GM12801 (cell line): ENCODE data around the gene DENND10.

ENCODE experiments used
- CTCF ChIP-seq: IDR thresholded peaks from one replicate; pipeline ENCODE4 v1.5.1; 2011; ENCODE audit warnings: control low read depth; ENCODE audit not compliant: insufficient read length; ENCODE audit errors: extremely low read depth

DENND10 gene, protein sequence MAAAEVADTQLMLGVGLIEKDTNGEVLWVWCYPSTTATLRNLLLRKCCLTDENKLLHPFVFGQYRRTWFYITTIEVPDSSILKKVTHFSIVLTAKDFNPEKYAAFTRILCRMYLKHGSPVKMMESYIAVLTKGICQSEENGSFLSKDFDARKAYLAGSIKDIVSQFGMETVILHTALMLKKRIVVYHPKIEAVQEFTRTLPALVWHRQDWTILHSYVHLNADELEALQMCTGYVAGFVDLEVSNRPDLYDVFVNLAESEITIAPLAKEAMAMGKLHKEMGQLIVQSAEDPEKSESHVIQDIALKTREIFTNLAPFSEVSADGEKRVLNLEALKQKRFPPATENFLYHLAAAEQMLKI

GRCh38 chr10:119103903-119104653, at the start of gene DENND10:
TSS of gene DENND10 (plus strand) at chr10:119104113. CDS start at chr10:119104143, 30 bp downstream.
- no peak for TF ChIP-seq CTCF

DNA sequence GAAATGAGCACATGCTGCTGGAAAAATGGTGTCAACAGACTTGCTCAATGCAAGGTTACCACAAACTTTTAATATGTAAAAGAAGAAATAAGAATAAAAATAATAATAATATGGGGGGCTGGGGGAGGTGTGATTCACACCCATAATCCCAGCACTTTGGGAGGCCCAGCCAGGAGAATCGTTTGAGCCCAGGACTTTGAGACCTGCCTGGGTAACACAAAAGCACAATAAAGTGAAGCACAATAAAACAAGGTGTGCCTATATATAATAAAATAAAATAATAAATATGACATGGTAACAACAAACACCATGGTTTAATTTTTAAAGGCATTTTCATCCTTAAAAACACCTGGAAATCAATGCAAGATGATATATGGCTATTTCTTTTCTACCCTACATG, 48.4 kb upstream of the DENND10 start:
- TF ChIP-seq CTCF = no peak

DNA sequence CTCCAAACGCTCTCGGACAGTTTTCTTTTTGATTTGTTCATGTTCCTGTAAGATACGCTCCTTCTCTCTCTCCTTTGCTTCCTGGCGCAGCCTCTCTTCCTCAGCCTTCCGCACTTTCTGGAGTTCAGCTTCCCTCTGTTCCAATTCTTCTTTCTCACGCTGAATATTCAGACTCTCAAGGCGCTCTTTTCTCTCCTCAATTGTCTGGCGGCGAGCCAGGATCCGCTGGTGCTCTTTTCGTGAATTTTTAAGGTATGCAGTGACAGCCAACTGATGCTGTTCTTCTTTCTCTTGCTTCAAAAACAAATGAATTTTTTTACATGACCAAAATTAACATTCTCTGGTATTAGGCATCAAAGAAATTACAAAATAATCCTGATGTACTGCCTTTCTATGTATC, 45.9 kb upstream of the DENND10 start:
- TF ChIP-seq CTCF = no peak

DNA sequence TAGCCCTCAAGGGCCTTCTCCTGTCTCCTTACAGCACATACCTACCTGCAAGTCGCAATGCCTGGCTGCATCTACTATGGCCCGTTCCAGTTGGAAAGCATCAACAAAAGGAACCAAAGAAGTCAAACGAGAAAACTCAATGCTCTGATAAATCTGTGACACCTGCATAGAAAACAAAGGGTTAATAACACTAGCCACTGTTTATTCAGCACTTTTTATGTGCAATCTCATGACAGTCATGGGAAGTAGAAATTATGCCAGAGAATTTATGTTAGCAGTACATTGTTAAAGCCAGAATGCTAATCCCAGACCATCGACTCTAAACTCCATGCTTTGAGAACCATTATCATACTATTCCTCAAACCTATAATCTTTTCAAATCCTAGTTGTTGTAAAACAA, 44.4 kb upstream of the DENND10 start:
- no peak for TF ChIP-seq CTCF

DNA sequence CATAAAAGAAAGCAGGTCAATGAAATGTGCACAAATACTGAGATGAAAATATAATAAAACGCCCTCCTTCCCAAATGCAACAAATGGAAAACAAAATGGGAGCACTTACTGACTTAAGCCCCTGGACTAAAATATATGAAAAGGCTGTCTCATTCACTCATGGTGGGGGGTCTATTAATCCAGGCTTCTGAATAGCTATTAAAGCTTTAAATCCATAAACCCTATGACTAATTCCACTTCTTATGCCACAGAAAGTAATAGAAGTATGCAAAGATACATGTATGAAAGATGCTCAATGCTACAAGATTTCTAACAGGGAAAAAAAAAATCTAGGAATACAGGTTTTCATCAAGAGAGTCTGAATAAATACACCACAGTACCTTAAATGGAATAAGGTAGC, 43.8 kb upstream of the DENND10 start:
- TF ChIP-seq CTCF = no peak

DNA sequence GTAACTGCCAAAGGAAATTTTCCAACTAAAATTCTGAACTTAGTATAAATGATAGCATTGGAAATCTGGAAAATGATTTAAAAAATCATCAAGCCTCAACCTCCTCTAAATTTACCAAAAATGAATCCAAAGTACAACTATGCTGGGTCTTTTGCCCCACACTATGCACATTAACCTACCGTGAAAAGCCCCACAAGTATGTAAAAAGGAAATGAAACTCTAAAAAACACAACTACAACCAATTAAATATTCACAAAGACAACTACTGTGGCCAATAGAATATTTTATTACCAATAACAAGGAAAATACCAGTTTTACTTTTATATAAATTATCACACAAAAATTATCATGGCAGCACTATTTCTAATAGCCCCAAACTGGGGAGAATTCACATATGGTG, 42.6 kb upstream of the DENND10 start:
- TF ChIP-seq CTCF = no peak

GRCh38 chr10:119061926-119062325, 42.0 kb upstream of the DENND10 start:
- TF ChIP-seq CTCF = no peak
